ENCODE measurements around the gene FRMD1.

GRCh38 chr6:168005796-168006195, 73.2 kb downstream of the FRMD1 start:
- TF ChIP-seq CTCF (IDR thresholded peaks at IDR 0.05; ENCODE audit: poor library complexity) (no peak), EZH2phosphoT487 (IDR thresholded peaks at IDR 0.05; ENCODE audit: low read depth, severe bottlenecking, unreplicated experiment) (no peak)

All from hepatocyte (in vitro differentiated cells).